GOT3 (cell line): ENCODE data around the gene PELI1.

ENCODE experiments used
- DNase-seq: peaks from one replicate; lab custom pipeline; 2025; ENCODE audit warnings: mixed read lengths; lab: John Stamatoyannopoulos, UW

PELI1 gene

GRCh38 chr2:64144057-64145013, at the start of gene PELI1:
Gene PELI1 (minus strand): TSS chr2:64144420. CDS start chr2:64108310, 36,110 bp downstream.
- DNase-seq = peak; percentile 70

- DNase-seq = no peak
Measured at GRCh38 chr2:64193491-64193890, 49.3 kb upstream of the PELI1 start.

GRCh38 chr2:64192664-64193105, 48.5 kb upstream of the PELI1 start:
- no peak for DNase-seq

- DNase-seq = no peak
Measured at GRCh38 chr2:64192125-64192479, 47.9 kb upstream of the PELI1 start.

- no peak for DNase-seq
Measured at GRCh38 chr2:64189586-64189985, 45.4 kb upstream of the PELI1 start.

- no peak for DNase-seq
Measured at GRCh38 chr2:64189167-64189566, 44.9 kb upstream of the PELI1 start.

- DNase-seq = no peak
Measured at GRCh38 chr2:64186699-64187605, 42.7 kb upstream of the PELI1 start.

GRCh38 chr2:64179582-64180321, 35.5 kb upstream of the PELI1 start:
- DNase-seq = no peak

GRCh38 chr2:64177315-64177714, 33.1 kb upstream of the PELI1 start:
- no peak for DNase-seq

- DNase-seq = no peak
Measured at GRCh38 chr2:64175419-64176197, 31.4 kb upstream of the PELI1 start.

- DNase-seq = no peak
Measured at GRCh38 chr2:64173156-64174135, 29.2 kb upstream of the PELI1 start.

- DNase-seq = no peak
Measured at GRCh38 chr2:64168756-64169155, 24.5 kb upstream of the PELI1 start.

GRCh38 chr2:64168201-64168600, 24.0 kb upstream of the PELI1 start:
- DNase-seq = no peak

GRCh38 chr2:64166637-64167420, 22.6 kb upstream of the PELI1 start:
- no peak for DNase-seq

GRCh38 chr2:64166212-64166611, 22.0 kb upstream of the PELI1 start:
- DNase-seq = no peak

- no peak for DNase-seq
Measured at GRCh38 chr2:64165706-64166105, 21.5 kb upstream of the PELI1 start.

- DNase-seq = no peak
Measured at GRCh38 chr2:64164629-64165028, 20.4 kb upstream of the PELI1 start.

- no peak for DNase-seq
Measured at GRCh38 chr2:64162516-64162915, 18.3 kb upstream of the PELI1 start.

- DNase-seq = no peak
Measured at GRCh38 chr2:64157792-64158191, 13.6 kb upstream of the PELI1 start.
